ENCODE results near the gene NEU1.
"Not testable (repeated sequence)": the region's sequence is repeated elsewhere in the genome, so short reads cannot be mapped to it uniquely, and the experiment has no call there.

The NEU1 gene

GRCh38 chr6:31844507-31844906 lies 18.1 kb downstream of the NEU1 start:
- peaks cover 21 to 54% (median 36%) of the 10 kb centered on the region in 11 experiments for H4K20me1 ChIP-seq
- no peak overlapping the region for H3K27ac ChIP-seq
- no peaks in the 10 kb centered on the region; a peak in 1 of 22 replicates for H3K9me3 ChIP-seq (replicated peaks in 1 of 11)
- H3K9ac ChIP-seq: no peak overlapping the region
- peak overlapping the region in 3 of 11 experiments; percentile 22 to 41 (median 36); a peak in 5 of 22 replicates for H3K4me2 ChIP-seq
- no peaks in the 10 kb centered on the region for H3K27me3 ChIP-seq
- H3K4me1 ChIP-seq: peaks cover 3 to 15% (median 9%) of the 10 kb centered on the region in 10 experiments; a peak in 14 of 20 replicates
- H3K4me3 ChIP-seq: no peak overlapping the region
- H3K36me3 ChIP-seq: peaks cover 19 to 34% (median 25%) of the 10 kb centered on the region in 11 experiments
- no peak for TF ChIP-seq Cebpa-rat (IDR thresholded peaks at IDR 0.05)

- no peak for TF ChIP-seq Cebpa-rat (IDR thresholded peaks at IDR 0.05)
- Histone ChIP-seq H4K20me1 (peaks cover 46 to 79% (median 61%) of the 10 kb centered on the region in 11 experiments), H3K36me3 (peaks cover 43 to 59% (median 50%) of the 10 kb centered on the region in 11 experiments), H3K4me2 (no peak overlapping the region), H3K4me1 (peaks cover 28 to 39% (median 33%) of the 10 kb centered on the region in 10 experiments), H3K9me3 (replicated peaks in 1 of 11) (no peaks in the 10 kb centered on the region; a peak in 1 of 22 replicates), H3K27me3 (no peaks in the 10 kb centered on the region), H3K9ac (no peak overlapping the region; a peak in 1 of 22 replicates), H3K27ac (0 out of 22 replicates have a peak overlapping the region, but pooled peaks of 1 of the 11 experiments have one; percentile 7), H3K4me3 (no peak overlapping the region)
Measured at GRCh38 chr6:31842053-31842452, 20.6 kb downstream of the NEU1 start.

GRCh38 chr6:31839779-31840126 lies 22.9 kb downstream of the NEU1 start:
- peaks cover 29 to 43% (median 34%) of the 10 kb centered on the region in 10 experiments for H3K4me1 ChIP-seq
- peak overlapping the region in 1 of 11 experiments; percentile 8; a peak in 1 of 22 replicates for H3K9ac ChIP-seq
- H3K27ac ChIP-seq: 0 out of 22 replicates have a peak overlapping the region, but pooled peaks of 1 of the 11 experiments have one; percentile 4
- peaks cover 59 to 88% (median 75%) of the 10 kb centered on the region in 11 experiments for H4K20me1 ChIP-seq
- not testable (repeated sequence) for H3K27me3 ChIP-seq; H3K9me3 ChIP-seq (replicated peaks in 1 of 11)
- H3K4me2 ChIP-seq: peak overlapping the region in 10 of 11 experiments; percentile 27 to 98 (median 95); a peak in 13 of 22 replicates
- peak overlapping the region in 7 of 10 experiments; percentile 38 to 96 (median 90); a peak in 5 of 20 replicates for H3K4me3 ChIP-seq
- peaks cover 51 to 67% (median 60%) of the 10 kb centered on the region in 11 experiments for H3K36me3 ChIP-seq

DNA sequence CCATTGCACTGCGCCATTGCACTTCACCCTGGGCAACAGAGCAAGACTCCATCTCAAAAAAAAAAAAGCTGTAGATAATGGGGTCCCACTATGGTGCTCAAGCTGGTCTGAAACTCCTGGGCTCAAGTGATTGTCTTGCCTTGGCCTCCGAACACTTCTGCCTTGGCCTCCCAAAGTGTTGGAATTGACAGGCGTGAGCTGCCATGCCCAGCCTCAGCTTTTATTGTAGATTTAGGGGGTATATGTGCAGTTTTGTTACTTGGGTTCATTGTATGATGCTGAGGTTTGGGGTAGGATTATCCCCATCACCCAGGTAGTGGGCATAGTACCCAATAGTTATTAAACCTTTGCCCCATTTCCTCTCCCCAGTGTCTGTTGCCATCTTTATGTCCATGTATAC lies 23.7 kb downstream of the NEU1 start:
- no peaks in the 10 kb centered on the region for H3K27me3 ChIP-seq
- H3K9ac ChIP-seq: peak overlapping the region in 10 of 11 experiments; percentile 86 to 99 (median 94); a peak in 17 of 22 replicates
- H3K36me3 ChIP-seq: peaks cover 51 to 67% (median 60%) of the 10 kb centered on the region in 11 experiments
- no peak for TF ChIP-seq Cebpa-rat (IDR thresholded peaks at IDR 0.05)
- peak overlapping the region in 1 of 11 experiments; percentile 19; a peak in 1 of 22 replicates for H3K27ac ChIP-seq
- H3K4me1 ChIP-seq: peaks cover 30 to 38% (median 33%) of the 10 kb centered on the region in 10 experiments
- peak overlapping the region; percentile 86 to 99 (median 96) for H3K4me2 ChIP-seq
- no peaks in the 10 kb centered on the region; a peak in 1 of 22 replicates for H3K9me3 ChIP-seq (replicated peaks in 1 of 11)
- peaks cover 59 to 82% (median 72%) of the 10 kb centered on the region in 11 experiments for H4K20me1 ChIP-seq
- peak overlapping the region in 9 of 10 experiments; percentile 77 to 96 (median 90); a peak in 17 of 20 replicates for H3K4me3 ChIP-seq

- H3K4me1 ChIP-seq: peaks cover 37 to 46% (median 41%) of the 10 kb centered on the region in 10 experiments
- H3K9me3 ChIP-seq (replicated peaks in 1 of 11); H3K27me3 ChIP-seq: not testable (repeated sequence)
- H3K27ac ChIP-seq: peak overlapping the region in 9 of 11 experiments; percentile 19 to 98 (median 96); a peak in 13 of 22 replicates
- peak overlapping the region; percentile 86 to 99 (median 94); a peak in 21 of 22 replicates for H3K9ac ChIP-seq
- H3K36me3 ChIP-seq: peaks cover 51 to 67% (median 60%) of the 10 kb centered on the region in 11 experiments
- peak overlapping the region; percentile 77 to 96 (median 89); a peak in 19 of 20 replicates for H3K4me3 ChIP-seq
- H4K20me1 ChIP-seq: peaks cover 59 to 78% (median 72%) of the 10 kb centered on the region in 11 experiments
- H3K4me2 ChIP-seq: peak overlapping the region; percentile 86 to 99 (median 96)
Measured at GRCh38 chr6:31838114-31838553, 24.5 kb downstream of the NEU1 start.

DNA sequence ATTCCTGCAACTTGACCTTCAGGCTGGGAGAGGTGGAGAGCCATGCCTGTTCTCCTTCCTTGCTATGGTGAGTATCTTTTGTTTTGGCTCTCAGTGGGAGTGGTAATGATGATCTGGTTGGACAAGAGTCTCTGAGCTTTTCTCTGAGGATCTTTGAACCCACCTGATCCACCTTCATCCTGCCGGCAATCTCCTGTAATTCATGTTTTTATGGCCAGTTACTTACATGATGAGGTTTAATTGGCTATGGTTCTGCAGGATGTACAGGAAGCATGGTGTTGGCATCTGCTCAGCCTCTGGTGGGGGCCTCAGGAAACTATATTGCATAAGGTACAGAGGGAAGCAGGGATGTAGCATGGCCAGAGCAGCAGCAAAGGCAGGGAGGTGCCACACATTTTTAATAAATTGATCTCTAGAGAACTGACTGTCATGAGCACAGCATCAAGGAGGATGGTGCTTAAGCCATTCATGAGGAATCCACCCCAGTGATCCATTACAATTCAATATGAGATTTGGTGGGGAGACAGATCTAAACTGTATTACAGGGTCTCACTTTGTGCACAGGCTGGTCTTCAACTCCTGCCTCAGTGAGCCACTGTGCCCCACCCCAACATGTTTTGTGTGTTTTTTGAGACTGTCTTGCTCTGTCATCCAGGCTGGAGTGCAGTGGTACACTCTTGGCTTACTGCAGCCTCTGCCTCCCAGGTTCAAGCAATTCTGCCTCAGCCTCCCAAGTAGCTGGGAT lies 25.1 kb downstream of the NEU1 start:
- peaks cover 51 to 67% (median 60%) of the 10 kb centered on the region in 11 experiments for H3K36me3 ChIP-seq
- peaks cover 59 to 72% (median 69%) of the 10 kb centered on the region in 11 experiments for H4K20me1 ChIP-seq
- H3K9me3 ChIP-seq (replicated peaks in 1 of 11): no peaks in the 10 kb centered on the region; a peak in 1 of 22 replicates
- H3K9ac ChIP-seq: peak overlapping the region; percentile 86 to 99 (median 94)
- no peak for TF ChIP-seq Cebpa-rat (IDR thresholded peaks at IDR 0.05)
- peaks cover 43 to 52% (median 47%) of the 10 kb centered on the region in 10 experiments for H3K4me1 ChIP-seq
- H3K27me3 ChIP-seq: no peaks in the 10 kb centered on the region
- H3K4me3 ChIP-seq: peak overlapping the region; percentile 77 to 96 (median 89)
- peak overlapping the region; percentile 86 to 99 (median 96) for H3K4me2 ChIP-seq
- H3K27ac ChIP-seq: peak overlapping the region in 10 of 11 experiments; percentile 91 to 98 (median 96); a peak in 19 of 22 replicates

GRCh38 chr6:31836474-31837368 lies 25.9 kb downstream of the NEU1 start:
- H3K9ac ChIP-seq: peak overlapping the region; percentile 86 to 99 (median 94)
- H3K4me3 ChIP-seq: peak overlapping the region; percentile 77 to 96 (median 89)
- no peak for TF ChIP-seq Cebpa-rat (IDR thresholded peaks at IDR 0.05)
- peaks cover 50 to 60% (median 54%) of the 10 kb centered on the region in 10 experiments for H3K4me1 ChIP-seq
- peaks cover 59 to 67% (median 62%) of the 10 kb centered on the region in 11 experiments for H4K20me1 ChIP-seq
- peaks cover 51 to 63% (median 59%) of the 10 kb centered on the region in 11 experiments for H3K36me3 ChIP-seq
- H3K27me3 ChIP-seq: no peaks in the 10 kb centered on the region
- peak overlapping the region; percentile 86 to 99 (median 96) for H3K4me2 ChIP-seq
- peak overlapping the region; percentile 91 to 98 (median 96); a peak in 21 of 22 replicates for H3K27ac ChIP-seq
- no peaks in the 10 kb centered on the region; a peak in 1 of 22 replicates for H3K9me3 ChIP-seq (replicated peaks in 1 of 11)

GRCh38 chr6:31836047-31836473 lies 26.6 kb downstream of the NEU1 start:
- Histone ChIP-seq H3K4me2 (peak overlapping the region; percentile 86 to 99 (median 96)), H4K20me1 (peaks cover 53 to 67% (median 56%) of the 10 kb centered on the region in 11 experiments), H3K27me3 (no peaks in the 10 kb centered on the region), H3K9me3 (replicated peaks in 1 of 11) (no peaks in the 10 kb centered on the region; a peak in 1 of 22 replicates), H3K4me3 (peak overlapping the region; percentile 77 to 96 (median 89)), H3K27ac (peak overlapping the region; percentile 91 to 98 (median 96); a peak in 21 of 22 replicates), H3K4me1 (peaks cover 57 to 67% (median 61%) of the 10 kb centered on the region in 10 experiments), H3K9ac (peak overlapping the region; percentile 86 to 99 (median 94)), H3K36me3 (peaks cover 46 to 63% (median 54%) of the 10 kb centered on the region in 11 experiments)
- no peak for TF ChIP-seq Cebpa-rat (IDR thresholded peaks at IDR 0.05)

Data from BLaER1 treated with 17β-estradiol and CSF1 and Interleukin-3, amounts not matched to agents 10 nM and 100 nM (cell line).